AG04449 (cell line): ENCODE measurements around the gene FGD2.

Experiments used
- CTCF ChIA-PET: fragments of 350-600 bp; formaldehyde crosslinking; extraction: SDS; loops from one replicate; lab custom pipeline; 2021; ENCODE audit warnings: antibody characterized with exemption; lab: Yijun Ruan, JAX
- POLR2A ChIA-PET: fragments of 400-600, 350-600 bp; formaldehyde crosslinking; extraction: SDS; loops from one replicate; lab custom pipeline; 2020; ENCODE audit warnings: antibody characterized with exemption, inconsistent platforms; lab: Yijun Ruan, JAX
- DNase-seq: peaks from one replicate; pipeline ENCODE4 v3.0.0-alpha.2; 2010; ENCODE audit warnings: low read depth, low spot score
- H3K4me3 ChIP-seq: 2 replicates; pipeline ENCODE4 v1.5.1; 2011; ENCODE audit warnings: low read depth, mild to moderate bottlenecking, control low read depth, low read length
- CTCF ChIP-seq: IDR thresholded peaks from one replicate; pipeline ENCODE4 v1.5.1; 2011; ENCODE audit warnings: mild to moderate bottlenecking, moderate library complexity, low read length, control low read depth, inconsistent platforms; ENCODE audit not compliant: insufficient read depth; ENCODE audit errors: missing control alignments

Gene FGD2

GRCh38 chr6:36970892-36971842 is 34.3 kb upstream of the FGD2 start:
- POLR2A ChIA-PET: no interaction called here

GRCh38 chr6:36971921-36972673 is 33.4 kb upstream of the FGD2 start:
- ChIA-PET CTCF (interaction anchor here (1.2 to 1.4 kb wide), 2 partner anchors 7 to 87 kb away, joined by 4 read pairs; no protein-coding TSS in a partner anchor), POLR2A (no interaction called here)
- no peak for TF ChIP-seq CTCF
- no peak for DNase-seq
- no peak overlapping the region for H3K4me3 ChIP-seq

More at GRCh38 chr6:36970892-36971842, 34.3 kb upstream of the FGD2 start:
- CTCF ChIA-PET: interaction anchor here (0.9 to 1.4 kb wide), 2 partner anchors 8 to 58 kb away, joined by 3 to 4 read pairs; no protein-coding TSS in a partner anchor
- no peak overlapping the region for H3K4me3 ChIP-seq
- TF ChIP-seq CTCF: no peak
- DNase-seq: no peak

GRCh38 chr6:36973190-36973589 is 32.3 kb upstream of the FGD2 start:
- no peak for DNase-seq
- no peak for TF ChIP-seq CTCF
- H3K4me3 ChIP-seq: no peak overlapping the region
- CTCF ChIA-PET: interaction anchor here (1.2 kb wide), 1 partner anchor 88 kb away, joined by 4 read pairs; no protein-coding TSS in a partner anchor
- POLR2A ChIA-PET: no interaction called here

- no peak for TF ChIP-seq CTCF
- CTCF ChIA-PET: no interaction called here
Observed at GRCh38 chr6:36973647-36974046, 31.8 kb upstream of the FGD2 start.

GRCh38 chr6:36975231-36976006 is 30.0 kb upstream of the FGD2 start:
- TF ChIP-seq CTCF: no peak
- CTCF ChIA-PET: interaction anchor here (0.8 to 8.6 kb wide), 6 partner anchors 20 to 234 kb away, joined by 3 to 87 read pairs (median 8); partner anchors contain the start of gene C6orf89
- POLR2A ChIA-PET: interaction anchor here (1.1 kb wide), 1 partner anchor 11 kb away, joined by 3 read pairs; the partner anchor contains the start of gene MTCH1
- no peak for DNase-seq
- no peak overlapping the region for H3K4me3 ChIP-seq

More at GRCh38 chr6:36973647-36974046, 31.8 kb upstream of the FGD2 start:
- POLR2A ChIA-PET: no interaction called here
- DNase-seq: no peak
- H3K4me3 ChIP-seq: no peak overlapping the region
